ENCODE measurements around the gene HDGFL3.

- TF ChIP-seq SUZ12 (IDR thresholded peaks at IDR 0.05; ENCODE audit: extremely low read depth, insufficient read depth, insufficient read length) (no peak), YY1 (IDR thresholded peaks at IDR 0.05; ENCODE audit: insufficient read depth, insufficient read length) (no peak), ZNF274 (IDR thresholded peaks at IDR 0.05; ENCODE audit: low read depth, low read length) (no peak)
Measured at GRCh38 chr15:83109532-83109931, 98.1 kb downstream of the HDGFL3 start.
